ENCODE data around the gene COL18A1.

DNA sequence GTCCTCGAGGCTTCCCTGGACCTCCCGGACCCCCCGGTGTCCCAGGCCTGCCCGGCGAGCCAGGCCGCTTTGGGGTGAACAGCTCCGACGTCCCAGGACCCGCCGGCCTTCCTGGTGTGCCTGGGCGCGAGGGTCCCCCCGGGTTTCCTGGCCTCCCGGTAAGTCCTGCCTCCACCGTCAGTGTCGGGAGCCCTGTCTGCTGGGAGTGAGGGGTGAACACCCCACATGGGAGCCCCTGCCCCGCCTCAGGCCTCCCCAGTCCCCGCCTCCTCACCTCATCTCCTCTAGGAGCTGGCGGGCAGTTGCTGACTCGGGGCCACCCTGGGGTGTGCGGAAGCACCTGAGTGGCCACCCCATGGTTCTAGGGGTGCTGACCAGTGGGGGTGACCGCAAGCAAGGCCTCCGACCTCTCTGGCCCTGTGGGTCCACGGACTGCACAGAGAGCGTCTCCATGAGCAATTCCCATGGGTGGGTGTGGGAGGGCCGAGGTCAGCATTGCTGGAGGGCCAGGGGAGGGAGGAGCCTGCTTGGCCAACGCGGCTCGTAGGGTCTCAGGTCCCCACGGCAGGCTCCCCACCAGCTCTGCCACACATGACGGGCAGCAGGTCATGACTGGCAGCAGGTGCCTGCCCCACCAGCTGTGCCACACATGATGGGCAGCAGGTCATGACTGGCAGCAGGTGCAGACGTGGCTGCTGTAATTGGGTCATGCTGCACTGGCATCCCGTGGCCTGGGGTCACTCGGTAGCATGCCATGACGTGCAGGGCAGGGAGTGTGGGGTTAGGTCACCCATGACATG is 75.9 kb downstream of the COL18A1 start:
- TF ChIP-seq, protein P1, sequence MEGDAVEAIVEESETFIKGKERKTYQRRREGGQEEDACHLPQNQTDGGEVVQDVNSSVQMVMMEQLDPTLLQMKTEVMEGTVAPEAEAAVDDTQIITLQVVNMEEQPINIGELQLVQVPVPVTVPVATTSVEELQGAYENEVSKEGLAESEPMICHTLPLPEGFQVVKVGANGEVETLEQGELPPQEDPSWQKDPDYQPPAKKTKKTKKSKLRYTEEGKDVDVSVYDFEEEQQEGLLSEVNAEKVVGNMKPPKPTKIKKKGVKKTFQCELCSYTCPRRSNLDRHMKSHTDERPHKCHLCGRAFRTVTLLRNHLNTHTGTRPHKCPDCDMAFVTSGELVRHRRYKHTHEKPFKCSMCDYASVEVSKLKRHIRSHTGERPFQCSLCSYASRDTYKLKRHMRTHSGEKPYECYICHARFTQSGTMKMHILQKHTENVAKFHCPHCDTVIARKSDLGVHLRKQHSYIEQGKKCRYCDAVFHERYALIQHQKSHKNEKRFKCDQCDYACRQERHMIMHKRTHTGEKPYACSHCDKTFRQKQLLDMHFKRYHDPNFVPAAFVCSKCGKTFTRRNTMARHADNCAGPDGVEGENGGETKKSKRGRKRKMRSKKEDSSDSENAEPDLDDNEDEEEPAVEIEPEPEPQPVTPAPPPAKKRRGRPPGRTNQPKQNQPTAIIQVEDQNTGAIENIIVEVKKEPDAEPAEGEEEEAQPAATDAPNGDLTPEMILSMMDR (IDR thresholded peaks at IDR 0.05; ENCODE audit: low read depth, low read length): no peak
- TF ChIP-seq EZH2phosphoT487 (IDR thresholded peaks at IDR 0.05; ENCODE audit: low read depth): no peak

Measured in OCI-LY3 (cell line).